ENCODE results near the gene BDNF.

DNA sequence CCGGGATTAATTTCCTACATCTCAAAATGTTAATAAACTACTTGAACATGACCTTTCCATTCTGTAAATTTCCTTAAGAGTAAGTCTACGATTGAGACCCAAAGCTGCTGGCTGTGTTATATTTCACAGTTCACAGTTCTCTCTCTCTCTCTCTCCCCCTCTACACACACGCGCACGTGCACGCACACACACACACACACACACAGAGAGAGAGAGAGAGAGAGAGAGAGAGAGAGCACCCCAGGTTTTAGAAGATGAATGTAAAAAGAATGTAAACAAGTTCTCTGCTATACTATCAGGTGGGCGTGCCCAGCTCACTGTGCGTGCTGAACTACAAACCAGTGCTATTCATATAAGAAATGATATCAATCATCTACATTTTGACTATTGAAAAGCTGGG is 3.3 kb downstream of the BDNF start:
- TF ChIP-seq CTCF (conservative IDR thresholded peaks at IDR 0.05 in 1 of 2, IDR thresholded peaks at IDR 0.05 in 1 of 2; ENCODE audit: low read depth in 1 of 2, low read length in 2 of 2) (no peak), EZH2 (IDR thresholded peaks at IDR 0.05; ENCODE audit: low read length, missing control alignments) (no peak)
